Suppressor macrophage treated with lipopolysaccharide for 4 hours (primary cell): ENCODE results near the gene AP3D1.
"Not testable (repeated sequence)": the region's sequence is repeated elsewhere in the genome, so short reads cannot be mapped to it uniquely, and the experiment has no call there.

ENCODE experiments used
- DNase-seq: peaks from one replicate; pipeline ENCODE4 v3.0.0-alpha.2; 2020

AP3D1 gene

DNA sequence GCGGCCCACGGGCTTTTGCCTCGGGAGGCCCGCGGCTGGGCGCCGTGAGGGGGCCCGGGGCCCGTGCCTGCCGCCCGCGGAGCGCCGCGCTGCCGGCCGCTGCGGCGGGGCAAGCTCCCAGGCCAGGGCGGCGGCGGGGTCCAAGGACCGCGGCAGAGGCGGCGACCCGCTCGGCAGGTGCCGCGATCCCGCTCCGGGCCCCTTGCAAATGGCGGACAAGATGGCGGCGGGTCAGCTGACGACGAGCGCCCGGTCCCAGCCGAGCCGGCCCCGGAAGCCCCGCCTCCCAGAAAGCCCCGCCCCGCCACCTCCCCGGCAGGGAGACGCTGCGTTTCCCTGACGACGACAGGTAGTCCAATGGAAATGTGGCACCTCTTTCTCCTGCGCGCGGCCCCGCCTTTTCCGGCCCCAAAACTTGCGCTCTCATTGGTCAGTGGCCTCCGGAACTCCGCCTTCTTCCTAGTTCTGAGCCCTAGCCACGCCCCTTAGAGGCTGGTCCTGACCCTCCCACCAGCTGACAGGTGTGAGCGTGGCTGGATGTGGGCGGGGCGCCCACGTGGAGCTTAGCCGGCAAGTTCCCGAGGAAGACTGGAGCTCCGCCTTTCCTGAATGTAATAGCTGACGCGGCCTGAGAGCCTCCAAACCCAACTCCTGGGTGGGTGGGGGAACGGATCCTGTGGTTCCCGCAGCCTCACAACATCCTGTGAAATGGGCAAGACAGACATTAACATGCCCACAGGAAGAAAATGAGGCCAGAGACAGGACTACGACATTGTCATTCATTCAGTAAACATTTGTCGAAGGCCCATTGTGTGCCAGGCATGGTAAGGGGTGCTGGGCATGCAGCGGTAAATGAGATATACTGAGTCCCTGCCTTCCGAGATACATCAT is at the start of gene AP3D1:
AP3D1 (minus strand) TSS at position 228 of the 891 bp plus-strand sequence. CDS start 232 bp downstream, outside the sequence.
- peak; percentile 100 for DNase-seq

DNA sequence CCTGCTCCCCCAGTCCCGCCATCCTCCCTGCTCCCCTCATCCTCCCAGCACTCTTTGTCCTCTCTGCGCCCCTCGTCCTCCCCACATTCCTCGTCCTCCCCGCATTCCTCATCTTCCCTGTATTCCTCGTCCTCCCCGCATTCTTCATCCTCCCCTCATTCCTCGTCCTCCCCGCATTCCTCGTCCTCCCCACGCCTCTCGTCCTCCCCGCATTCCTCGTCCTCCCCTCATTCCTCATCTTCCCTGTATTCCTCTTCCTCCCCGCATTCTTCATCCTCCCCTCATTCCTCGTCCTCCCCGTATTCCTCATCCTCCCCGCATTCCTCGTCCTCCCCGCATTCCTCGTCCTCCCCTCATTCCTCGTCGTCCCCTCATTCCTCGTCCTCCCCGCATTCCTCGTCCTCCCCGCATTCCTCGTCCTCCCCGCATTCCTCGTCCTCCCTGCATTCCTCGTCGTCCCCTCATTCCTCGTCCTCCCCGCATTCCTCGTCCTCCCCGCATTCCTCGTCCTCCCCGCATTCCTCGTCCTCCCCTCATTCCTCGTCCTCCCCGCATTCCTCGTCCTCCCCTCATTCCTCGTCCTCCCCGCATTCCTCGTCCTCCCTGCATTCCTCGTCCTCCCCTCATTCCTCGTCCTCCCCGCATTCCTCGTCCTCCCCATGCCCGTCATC is 49.4 kb upstream of the AP3D1 start:
- DNase-seq = not testable (repeated sequence)

DNA sequence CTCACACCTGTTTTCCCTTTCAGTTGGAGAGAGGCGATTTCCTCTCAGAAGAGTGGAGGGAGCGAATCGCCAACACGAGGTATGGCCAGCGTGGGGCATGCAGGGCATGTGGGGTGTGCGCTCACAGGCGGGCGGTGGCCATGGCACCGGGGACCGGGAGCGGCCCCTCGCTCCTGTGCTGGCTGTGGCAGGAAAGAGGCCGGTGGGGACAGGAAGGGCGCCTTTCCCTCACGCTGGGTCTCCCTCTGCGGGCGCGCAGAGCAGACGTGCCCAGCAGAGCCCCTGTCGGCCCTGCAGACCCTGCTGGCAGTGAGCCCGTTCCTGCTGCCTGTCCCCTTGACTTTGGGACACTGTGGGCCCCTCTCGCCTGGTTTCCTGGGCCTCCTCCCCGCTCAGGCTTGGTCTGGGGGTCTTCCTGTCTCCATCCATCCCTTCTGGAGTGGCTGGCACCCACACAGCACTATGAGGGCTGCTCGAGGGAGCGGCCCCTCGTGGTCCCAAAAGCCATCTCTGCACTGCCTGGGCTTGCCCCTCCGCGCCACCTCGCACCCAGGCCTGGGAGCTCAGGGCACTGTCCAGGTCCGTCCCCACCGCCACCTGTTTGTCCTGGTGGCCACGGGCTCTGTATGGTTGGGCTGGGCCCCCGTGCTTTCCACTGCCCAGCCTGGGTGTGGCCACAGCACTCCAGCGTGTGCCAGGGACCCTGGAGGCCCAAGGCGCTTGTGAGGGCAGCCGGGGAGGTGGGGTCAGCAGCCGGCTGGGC is 48.7 kb upstream of the AP3D1 start:
- DNase-seq = no peak

DNA sequence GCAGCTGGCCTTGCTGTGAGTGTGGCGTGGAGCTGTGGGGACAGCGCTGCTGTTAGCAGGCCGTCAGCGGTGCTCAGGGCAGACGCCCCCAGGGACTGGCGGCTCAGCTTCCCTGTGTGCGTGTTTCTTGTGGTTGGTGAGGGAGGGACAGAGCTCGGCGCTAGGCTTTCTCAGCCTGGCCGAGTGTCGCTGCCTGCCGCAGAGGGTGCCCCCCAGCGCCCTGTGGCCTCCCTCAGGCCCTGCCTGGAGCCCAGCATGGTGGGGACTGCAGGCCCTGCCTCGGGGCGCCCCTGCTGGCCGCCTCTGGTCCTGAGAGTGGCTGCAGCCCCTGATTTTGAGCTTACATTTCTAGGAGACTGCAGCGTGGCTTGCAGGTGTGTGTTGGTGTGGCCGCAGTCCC is 47.8 kb upstream of the AP3D1 start:
- no peak for DNase-seq

GRCh38 chr19:2198317-2198716 is 47.0 kb upstream of the AP3D1 start:
- no peak for DNase-seq

- no peak for DNase-seq
Observed at GRCh38 chr19:2197270-2197669, 45.9 kb upstream of the AP3D1 start.

- DNase-seq = no peak
Observed at GRCh38 chr19:2195914-2196313, 44.5 kb upstream of the AP3D1 start.

DNA sequence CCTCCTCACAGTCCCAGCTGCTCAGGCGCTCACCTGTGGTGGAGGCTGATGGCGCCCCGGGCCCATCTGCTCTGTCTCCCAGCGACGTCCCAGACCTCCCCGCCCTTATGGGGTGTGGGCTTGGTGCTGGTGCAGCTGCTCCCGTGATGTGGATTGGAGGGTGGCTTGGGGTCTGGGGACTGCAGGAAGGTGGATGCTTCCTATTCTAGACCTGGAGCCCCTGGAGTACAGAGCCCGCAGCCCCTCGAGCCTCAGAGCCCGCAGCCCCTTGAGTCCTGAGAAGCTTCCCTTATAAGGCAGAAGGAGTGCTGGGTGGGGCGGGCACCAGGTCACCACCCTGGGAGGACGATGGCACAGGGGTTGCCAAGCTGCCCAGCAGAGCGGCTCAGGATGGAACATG is 44.0 kb upstream of the AP3D1 start:
- DNase-seq = no peak

DNA sequence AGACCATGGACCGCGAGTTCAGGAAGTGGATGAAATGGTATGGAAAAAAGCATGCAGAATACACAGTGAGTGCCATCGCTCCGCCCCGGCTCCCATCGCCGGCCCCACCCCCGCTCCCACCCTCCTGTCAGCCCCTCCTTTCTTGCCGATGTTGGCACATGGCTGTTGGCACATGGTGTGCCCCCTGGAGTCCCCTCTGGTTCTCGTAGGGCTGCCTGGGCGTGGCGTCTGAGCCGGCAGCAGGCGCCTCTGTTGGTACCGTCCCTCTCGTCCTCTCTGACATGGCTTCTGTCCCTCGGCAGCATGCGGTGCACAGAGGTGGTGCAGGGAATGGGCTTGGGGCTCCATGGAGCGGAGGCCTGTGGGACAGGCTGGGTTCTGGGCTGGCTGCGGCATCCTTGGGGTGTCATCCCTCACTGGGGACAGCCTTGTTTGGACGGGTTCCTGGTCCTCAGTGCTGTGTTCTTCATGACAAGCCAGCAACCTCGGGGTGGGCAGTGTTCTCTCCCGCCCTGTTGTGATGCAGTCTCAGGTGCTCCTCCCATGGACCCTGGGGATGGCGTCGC is 43.2 kb upstream of the AP3D1 start:
- DNase-seq = no peak

DNA sequence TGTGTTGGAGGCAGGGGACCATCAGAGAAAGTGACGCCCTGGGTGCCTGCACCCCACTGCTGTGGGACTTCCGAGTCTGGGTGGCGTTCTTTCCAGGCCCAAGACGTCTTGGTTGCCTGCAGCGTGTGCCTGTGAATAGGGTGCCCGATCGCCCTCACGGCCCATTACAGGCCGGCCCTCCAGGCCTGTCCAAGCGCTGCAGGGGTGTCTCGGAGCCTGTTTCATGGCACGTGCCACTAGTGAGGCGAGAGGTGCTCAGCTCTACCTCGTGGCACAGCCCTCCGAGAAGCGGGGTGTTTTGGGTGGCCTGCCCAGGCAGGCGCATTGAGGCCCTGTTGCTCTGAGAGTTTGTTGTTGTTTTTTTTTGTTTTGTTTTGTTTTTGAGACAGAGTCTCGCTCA is 42.4 kb upstream of the AP3D1 start:
- DNase-seq = no peak

- DNase-seq = no peak
Observed at GRCh38 chr19:2192862-2193261, 41.5 kb upstream of the AP3D1 start.

GRCh38 chr19:2191456-2192310 is 40.3 kb upstream of the AP3D1 start:
- no peak for DNase-seq

DNA sequence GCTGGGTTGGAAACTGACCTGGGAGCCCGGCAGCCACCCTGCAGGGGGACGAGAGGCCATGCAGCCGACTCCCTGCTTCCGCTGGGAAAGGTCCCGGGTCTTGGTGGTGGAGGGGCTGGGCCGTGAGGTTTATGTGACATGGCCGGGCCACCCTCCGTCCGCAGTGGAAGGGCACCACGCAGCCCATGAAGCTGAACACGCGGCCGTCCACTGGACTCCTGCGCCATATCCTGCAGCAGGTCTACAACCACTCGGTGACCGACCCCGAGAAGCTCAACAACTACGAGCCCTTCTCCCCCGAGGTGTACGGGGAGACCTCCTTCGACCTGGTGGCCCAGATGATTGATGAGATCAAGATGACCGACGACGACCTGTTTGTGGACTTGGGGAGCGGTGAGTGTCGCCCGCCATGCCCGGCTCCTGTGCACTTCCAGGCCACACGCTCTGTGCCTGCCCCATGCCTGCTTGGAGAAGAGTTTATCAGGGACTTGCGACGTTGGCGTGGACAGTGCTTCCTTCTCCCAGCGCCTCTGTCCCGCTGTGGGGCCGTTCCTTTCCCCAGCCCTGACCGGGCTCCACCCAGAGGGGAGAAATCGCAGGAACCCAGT is 39.6 kb upstream of the AP3D1 start:
- DNase-seq = no peak

DNA sequence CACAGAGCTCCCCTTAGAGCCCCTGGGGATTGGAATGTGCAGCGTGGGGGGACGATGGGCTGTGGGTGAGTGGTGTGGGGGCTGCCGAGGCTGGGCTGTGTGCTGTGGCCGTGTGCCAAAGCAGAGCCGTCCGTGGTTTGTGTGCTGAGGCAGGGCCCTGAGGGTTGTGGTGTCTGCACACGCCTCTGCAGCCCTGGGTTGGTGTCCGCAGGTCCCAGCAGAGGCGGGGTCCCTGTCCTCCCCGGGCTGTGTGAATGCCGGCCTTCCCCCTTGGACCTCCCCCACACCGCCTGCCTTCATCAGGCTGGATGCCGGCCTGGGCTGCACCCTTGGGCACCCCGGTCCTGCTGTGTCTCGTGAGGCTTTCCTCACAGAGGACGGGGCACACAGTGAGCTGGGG is 38.5 kb upstream of the AP3D1 start:
- DNase-seq = no peak

- DNase-seq = peak; percentile 84
Observed at GRCh38 chr19:2188708-2189385, 37.5 kb upstream of the AP3D1 start.

DNA sequence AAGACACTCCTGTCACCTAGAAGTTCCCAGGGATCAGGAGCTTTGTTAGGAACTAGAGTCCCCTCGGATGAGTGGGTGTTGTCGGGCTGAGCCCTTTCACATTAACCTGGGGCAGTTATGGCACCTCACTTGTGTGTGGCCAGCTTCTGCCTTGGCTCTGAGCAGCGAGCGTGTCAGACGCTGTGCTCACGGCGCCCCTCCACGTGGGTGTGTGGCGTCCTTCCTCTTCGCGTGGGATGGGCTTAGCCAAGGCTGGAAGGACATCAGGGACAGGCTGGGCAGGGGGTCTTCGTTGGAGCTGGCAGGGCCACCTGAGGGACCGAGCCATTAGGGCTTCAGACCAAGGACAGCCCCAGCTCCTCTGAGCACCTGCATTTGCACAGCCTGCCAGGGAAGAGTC is 35.8 kb upstream of the AP3D1 start:
- no peak for DNase-seq

GRCh38 chr19:2186071-2186846 is 34.9 kb upstream of the AP3D1 start:
- DNase-seq = no peak

DNA sequence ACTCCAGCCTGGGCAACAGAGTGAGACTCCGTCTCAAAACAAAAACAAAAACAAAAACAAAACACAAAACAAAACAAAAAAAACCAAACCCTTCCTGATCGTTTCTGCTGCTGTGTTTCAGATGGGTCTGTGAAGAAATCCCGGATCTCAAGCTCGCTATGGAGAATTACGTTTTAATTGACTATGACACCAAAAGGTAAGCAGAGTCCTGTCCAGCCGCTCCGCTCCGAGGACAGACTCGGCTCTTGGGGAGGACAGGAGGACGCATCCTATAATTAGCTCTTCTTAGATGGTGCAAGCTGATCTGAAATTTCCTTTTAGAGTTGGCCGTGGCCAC is 34.3 kb upstream of the AP3D1 start:
- DNase-seq = no peak

GRCh38 chr19:2184422-2184975 is 33.1 kb upstream of the AP3D1 start:
- DNase-seq = no peak

GRCh38 chr19:2181633-2181997 is 30.2 kb upstream of the AP3D1 start:
- DNase-seq = no peak
